Activated CD4-positive, alpha-beta T cell treated with anti-CD3 and anti-CD28 coated beads for 1 hour (primary cell): ENCODE data around the gene MTHFR.

Source experiments
- DNase-seq: peaks from one replicate; pipeline ENCODE4 v3.0.0-alpha.2; 2020

MTHFR gene

GRCh38 chr1:11795238-11795890, 10.4 kb downstream of the MTHFR start:
- no peak for DNase-seq

GRCh38 chr1:11794446-11795237, 11.1 kb downstream of the MTHFR start:
- DNase-seq, result no peak

GRCh38 chr1:11793819-11794218, 11.9 kb downstream of the MTHFR start:
- DNase-seq, result no peak

- DNase-seq, result no peak
These were observed 13.7 kb downstream of the MTHFR start for GRCh38 chr1:11792106-11792505.

GRCh38 chr1:11790880-11791715, 14.7 kb downstream of the MTHFR start:
- no peak for DNase-seq

GRCh38 chr1:11790101-11790879, 15.5 kb downstream of the MTHFR start:
- no peak for DNase-seq

- no peak for DNase-seq
These were observed 16.4 kb downstream of the MTHFR start for GRCh38 chr1:11789126-11790067.

GRCh38 chr1:11788549-11789053, 17.2 kb downstream of the MTHFR start:
- DNase-seq, result no peak

- no peak for DNase-seq
These were observed 17.8 kb downstream of the MTHFR start for GRCh38 chr1:11787804-11788436.

- no peak for DNase-seq
These were observed 18.4 kb downstream of the MTHFR start for GRCh38 chr1:11787251-11787803.

GRCh38 chr1:11786168-11786567, 19.6 kb downstream of the MTHFR start:
- no peak for DNase-seq

GRCh38 chr1:11784993-11785769, 20.6 kb downstream of the MTHFR start:
- DNase-seq, result no peak

GRCh38 chr1:11784256-11784992, 21.3 kb downstream of the MTHFR start:
- DNase-seq, result no peak

- no peak for DNase-seq
These were observed 22.2 kb downstream of the MTHFR start for GRCh38 chr1:11783556-11783955.

GRCh38 chr1:11782127-11782708, 23.5 kb downstream of the MTHFR start:
- no peak for DNase-seq

- no peak for DNase-seq
These were observed 24.5 kb downstream of the MTHFR start for GRCh38 chr1:11781297-11781696.

- no peak for DNase-seq
These were observed 25.2 kb downstream of the MTHFR start for GRCh38 chr1:11780380-11781147.
